H1 (cell line): ENCODE results near the gene FAM241A.

ENCODE experiments used
- BACH1 ChIP-seq: IDR thresholded peaks from 2 replicates; pipeline ENCODE4 v1.6.1; 2012; ENCODE audit warnings: low read length, improper control_type of control experiment
- BCL11A ChIP-seq, 2 experiments: IDR thresholded peaks; one replicate each; pipeline ENCODE4 v1.6.1; 2011; ENCODE audit warnings: low read depth in 2 of 2, low read length in 2 of 2, mild to moderate bottlenecking in 2 of 2
- CHD2 ChIP-seq: IDR thresholded peaks from 2 replicates; pipeline ENCODE4 v1.6.1; 2012; ENCODE audit warnings: low read length, improper control_type of control experiment
- MAFK ChIP-seq: IDR thresholded peaks from 2 replicates; pipeline ENCODE4 v1.6.1; 2012; ENCODE audit warnings: low read depth, mild to moderate bottlenecking, improper control_type of control experiment, low read length
- MAX ChIP-seq: IDR thresholded peaks from 2 replicates; pipeline ENCODE4 v1.6.1; 2012; ENCODE audit warnings: inconsistent platforms
- POLR2A ChIP-seq, 2 experiments: IDR thresholded peaks; 1 replicate in 1 of 2; 2 replicates in 1 of 2; pipeline ENCODE4 v1.6.1; 2011; ENCODE audit warnings: low read depth in 2 of 2, low read length in 2 of 2, mild to moderate bottlenecking in 2 of 2; ENCODE audit errors: control extremely low read depth in 1 of 2
- YY1 ChIP-seq: IDR thresholded peaks from 2 replicates; pipeline ENCODE4 v1.6.1; 2011; ENCODE audit warnings: low read depth, mild to moderate bottlenecking, low read length
- TF ChIP-seq, protein P1 (sequence below), 3 experiments: IDR thresholded peaks; 1 replicate in 2 of 3; 2 replicates in 1 of 3; pipeline versions ENCODE4 v1.5.1 to v1.6.1; 2011; ENCODE audit warnings: low read length in 3 of 3, mild to moderate bottlenecking in 3 of 3, inconsistent platforms in 2 of 3, low read depth in 1 of 3, moderate library complexity in 1 of 3; ENCODE audit not compliant: insufficient read depth in 1 of 3; ENCODE audit errors: control extremely low read depth in 1 of 3

GRCh38 chr4:112231779-112232713, 86.8 kb downstream of the FAM241A start, which contains the start of gene AP1AR:
- TF ChIP-seq, protein P1, sequence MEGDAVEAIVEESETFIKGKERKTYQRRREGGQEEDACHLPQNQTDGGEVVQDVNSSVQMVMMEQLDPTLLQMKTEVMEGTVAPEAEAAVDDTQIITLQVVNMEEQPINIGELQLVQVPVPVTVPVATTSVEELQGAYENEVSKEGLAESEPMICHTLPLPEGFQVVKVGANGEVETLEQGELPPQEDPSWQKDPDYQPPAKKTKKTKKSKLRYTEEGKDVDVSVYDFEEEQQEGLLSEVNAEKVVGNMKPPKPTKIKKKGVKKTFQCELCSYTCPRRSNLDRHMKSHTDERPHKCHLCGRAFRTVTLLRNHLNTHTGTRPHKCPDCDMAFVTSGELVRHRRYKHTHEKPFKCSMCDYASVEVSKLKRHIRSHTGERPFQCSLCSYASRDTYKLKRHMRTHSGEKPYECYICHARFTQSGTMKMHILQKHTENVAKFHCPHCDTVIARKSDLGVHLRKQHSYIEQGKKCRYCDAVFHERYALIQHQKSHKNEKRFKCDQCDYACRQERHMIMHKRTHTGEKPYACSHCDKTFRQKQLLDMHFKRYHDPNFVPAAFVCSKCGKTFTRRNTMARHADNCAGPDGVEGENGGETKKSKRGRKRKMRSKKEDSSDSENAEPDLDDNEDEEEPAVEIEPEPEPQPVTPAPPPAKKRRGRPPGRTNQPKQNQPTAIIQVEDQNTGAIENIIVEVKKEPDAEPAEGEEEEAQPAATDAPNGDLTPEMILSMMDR (IDR thresholded peaks at IDR 0.05; ENCODE audit: control extremely low read depth in 1 of 3, insufficient read depth in 1 of 3, low read depth in 1 of 3, low read length in 3 of 3): peak; percentile 41 to 63 (median 41); a peak in 3 of 4 replicates
- TF ChIP-seq POLR2A (IDR thresholded peaks at IDR 0.05; ENCODE audit: control extremely low read depth in 1 of 2, low read depth in 2 of 2, low read length in 2 of 2): peak; percentile 97 to 99
- peak; percentile 84 for TF ChIP-seq MAX
- TF ChIP-seq MAFK: no peak
- TF ChIP-seq BCL11A (IDR thresholded peaks at IDR 0.05; ENCODE audit: low read depth in 2 of 2, low read length in 2 of 2): no peak
- TF ChIP-seq CHD2: no peak
- TF ChIP-seq BACH1: no peak; the same call in 1 of the 2 replicates
- no peak for TF ChIP-seq YY1
